GM19328 (cell line): Measurements from ENCODE around the gene TREH.
"Not testable (repeated sequence)": the region's sequence is repeated elsewhere in the genome, so short reads cannot be mapped to it uniquely, and the experiment has no call there.

Source experiments
- ATAC-seq: cut with Tn5 transposase; IDR thresholded peaks from one replicate; pipeline ENCODE4 v1.9.1; 2021; ENCODE audit warnings: mild to moderate bottlenecking, moderate library complexity; ENCODE audit not compliant: unreplicated experiment

Gene TREH

DNA sequence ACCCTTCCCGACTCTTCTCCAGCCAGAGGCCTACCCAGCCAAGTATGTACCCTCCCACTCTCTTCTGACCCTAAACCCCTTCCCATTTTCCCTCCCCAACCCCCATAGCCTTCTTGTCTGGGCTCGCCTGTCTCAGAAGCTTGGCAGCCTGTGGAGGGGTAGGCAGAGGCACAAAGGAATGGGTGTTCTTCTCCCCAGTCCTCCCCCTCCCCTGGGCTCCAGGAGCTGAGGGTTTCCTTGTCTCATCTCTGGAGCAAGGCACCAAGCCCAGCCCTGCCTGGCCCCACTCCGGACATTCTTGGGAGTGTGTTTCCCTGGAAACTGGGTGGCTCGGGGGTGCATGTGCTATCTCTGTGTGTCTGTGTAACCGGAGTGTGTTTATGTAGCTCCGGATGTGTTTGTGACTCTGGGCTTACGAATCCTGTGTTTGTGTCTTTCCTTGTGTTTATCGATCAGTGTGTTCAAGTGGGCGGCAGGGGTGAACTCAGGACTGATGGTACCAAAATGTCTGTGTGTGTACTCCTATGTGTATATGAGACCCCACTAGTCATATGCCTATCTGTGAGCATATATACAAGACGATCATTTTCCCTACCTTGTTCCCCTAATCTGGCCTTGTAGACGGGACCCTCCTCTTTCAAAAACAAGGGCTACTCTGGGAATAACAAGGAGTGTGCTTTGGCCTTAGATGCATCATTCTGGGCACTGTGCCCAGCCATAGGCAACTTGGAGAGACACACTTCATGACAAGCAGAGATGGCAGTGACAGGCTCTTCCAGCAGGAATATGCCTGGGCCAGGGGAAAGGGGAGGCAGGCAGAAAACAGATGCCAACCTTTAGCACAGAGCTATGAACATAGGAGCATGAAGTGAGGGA lies 61.1 kb downstream of the TREH start:
- no peak for ATAC-seq

DNA sequence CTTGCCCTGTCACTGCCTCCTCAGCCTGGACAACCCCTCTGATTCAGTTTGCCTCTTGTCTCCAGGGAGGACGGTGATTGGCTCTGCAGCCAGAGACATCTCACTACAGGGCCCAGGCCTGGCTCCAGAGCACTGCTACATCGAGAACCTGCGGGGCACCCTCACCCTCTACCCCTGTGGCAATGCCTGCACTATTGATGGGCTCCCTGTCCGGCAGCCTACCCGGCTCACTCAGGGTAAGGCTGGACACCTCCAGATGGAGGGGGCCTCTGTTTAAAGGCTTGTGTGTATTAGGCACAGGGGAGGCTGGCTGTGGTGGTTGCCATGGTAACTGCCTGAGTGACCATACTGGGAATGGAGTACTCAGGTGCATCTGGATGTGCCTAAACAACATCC lies 63.5 kb downstream of the TREH start:
- ATAC-seq = no peak

DNA sequence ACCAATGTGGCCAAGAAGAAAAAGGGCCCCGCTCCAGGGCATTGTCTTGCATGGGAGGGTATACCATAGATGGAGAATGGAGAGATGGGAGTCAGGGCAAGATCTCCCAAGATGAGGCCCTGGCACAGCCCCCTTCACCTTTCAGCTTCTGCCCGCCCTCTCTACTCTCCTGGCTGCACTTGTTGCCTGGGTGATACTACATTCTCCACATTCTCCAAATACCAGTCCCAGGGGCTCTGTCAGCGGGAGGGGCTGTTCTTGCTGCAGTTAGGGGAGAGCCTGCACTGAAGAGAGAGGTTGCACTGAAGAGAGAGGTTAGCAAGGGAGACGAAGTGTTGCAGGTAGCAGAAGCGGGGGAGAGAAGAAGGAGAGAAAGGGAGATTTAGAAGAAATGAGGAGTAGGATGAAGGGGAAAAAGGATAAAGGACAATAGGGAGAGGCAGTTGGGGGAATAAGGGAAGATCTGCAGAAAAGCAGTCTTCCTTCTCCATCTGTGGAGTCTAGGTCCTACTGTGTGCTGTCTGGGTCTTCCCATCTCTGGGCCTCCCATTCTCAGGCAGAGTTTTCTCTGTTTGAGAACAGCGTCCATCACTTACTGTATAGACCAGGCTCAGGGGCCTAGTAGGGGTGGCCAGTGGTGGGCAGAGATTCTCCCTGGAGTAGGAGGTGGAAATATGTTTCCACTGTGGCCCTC lies 64.0 kb downstream of the TREH start:
- no peak for ATAC-seq

DNA sequence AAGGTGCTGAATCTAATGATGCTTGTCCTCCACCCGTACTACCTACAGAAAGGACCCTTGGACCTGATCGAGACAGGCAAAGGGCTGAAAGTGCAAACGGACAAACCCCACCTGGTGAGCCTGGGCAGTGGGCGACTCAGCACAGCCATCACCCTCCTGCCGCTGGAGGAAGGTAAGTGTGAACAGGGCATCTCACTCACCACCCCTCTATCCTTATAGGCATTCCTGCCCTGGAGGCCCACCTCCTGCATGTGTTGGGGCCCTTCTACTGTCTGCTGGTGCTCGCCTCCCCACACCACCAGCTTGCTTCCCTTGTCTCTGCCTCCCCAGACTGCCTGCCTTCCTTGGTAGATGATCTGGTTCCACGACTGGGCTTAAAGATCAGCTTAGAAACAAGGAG lies 64.9 kb downstream of the TREH start:
- no peak for ATAC-seq

DNA sequence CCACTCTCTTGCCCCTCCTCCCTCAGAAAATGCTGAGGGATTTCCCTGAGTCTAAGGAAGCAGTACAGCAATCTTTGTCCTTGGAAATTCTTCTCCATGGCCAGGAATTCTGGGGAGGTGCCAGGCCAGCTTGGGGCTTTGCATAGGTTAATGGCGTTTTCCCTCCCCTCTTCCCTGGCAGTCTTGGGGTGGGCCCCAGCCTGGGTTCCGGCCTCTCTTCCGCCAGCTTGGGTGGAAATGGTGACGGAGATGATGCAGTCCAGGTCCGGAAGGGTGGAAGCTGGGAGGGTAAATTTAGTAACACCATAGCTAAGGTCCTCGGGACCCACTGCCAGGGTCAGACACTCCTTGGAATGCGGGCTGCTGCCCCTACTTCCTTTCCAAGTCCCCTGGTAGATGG lies 67.1 kb downstream of the TREH start:
- ATAC-seq = no peak

DNA sequence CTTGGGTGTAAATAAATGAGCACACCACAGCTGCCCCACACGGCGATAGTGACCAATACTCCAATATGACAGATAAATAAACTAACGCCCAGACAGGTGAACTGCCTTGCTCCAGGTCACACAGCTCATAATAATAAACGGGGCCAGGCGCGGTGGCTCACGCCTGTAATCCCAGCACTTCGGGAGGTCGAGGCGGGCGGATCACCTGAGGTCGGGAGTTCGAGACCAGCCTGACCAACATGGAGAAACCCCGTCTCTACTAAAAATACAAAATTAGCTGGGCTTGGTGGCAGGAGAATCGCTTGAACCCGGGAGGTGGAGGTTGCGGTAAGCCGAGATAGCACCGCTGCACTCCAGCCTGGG lies 68.0 kb downstream of the TREH start:
- not testable (repeated sequence) for ATAC-seq

DNA sequence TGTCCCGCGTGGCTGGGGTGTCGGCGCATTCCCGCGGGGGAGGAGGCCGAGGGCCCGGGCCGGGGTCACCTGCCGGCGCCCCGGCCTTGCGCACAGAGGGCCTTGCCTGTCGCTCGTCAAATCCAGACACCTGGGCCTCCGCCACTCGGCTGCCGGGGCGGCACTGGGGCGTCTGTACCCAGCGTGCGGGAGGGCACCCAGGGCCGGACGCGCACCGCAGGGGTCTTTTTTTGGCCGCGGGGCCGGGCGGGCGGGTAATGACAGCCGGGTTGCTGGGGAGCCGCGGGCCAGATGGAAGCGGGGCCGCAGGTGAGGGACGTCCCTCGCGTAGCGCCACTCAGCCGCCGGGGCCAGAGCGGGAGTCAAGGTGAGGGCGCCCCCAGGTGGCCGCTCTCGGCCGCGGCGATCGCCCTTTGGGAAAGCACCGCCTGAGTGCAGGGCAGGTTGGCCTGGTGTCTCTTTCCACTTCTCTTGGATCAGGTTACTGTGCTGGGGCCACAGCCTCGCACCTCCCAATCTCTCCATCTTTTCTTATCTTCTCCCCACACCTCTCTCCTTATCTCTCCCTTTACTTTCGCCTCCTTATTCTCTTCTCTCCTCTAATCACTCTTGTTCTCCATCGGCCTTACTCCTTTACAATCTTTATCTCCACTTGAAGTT lies 68.5 kb downstream of the TREH start:
- ATAC-seq = no peak

DNA sequence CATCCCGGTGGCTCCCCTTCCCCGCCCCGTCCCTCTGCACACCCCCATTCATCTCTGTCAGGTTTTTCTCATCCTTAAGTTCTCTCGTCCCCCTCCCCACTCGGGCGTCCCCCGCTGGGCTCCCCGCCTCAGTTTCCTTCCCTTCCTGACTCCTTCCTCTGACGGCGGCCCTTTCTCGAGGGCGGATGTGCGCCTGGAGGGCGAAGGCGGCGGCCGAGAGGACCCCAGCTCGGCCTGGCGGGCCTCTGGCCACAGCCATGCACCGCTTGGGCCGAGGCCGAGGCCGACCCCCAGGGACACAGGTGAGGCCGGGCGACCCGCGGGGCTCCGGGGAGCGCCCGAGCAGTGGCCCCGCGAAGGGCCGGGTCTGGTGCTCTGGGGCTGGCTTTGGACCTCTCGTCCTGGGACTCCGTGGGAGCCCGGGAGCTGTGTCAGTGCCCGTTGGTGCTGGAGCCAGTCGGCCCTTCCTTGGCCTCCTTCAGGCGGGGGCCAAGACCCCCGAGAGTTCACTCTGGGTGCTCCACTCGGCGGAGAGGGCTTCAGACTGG lies 69.2 kb downstream of the TREH start:
- no peak for ATAC-seq

DNA sequence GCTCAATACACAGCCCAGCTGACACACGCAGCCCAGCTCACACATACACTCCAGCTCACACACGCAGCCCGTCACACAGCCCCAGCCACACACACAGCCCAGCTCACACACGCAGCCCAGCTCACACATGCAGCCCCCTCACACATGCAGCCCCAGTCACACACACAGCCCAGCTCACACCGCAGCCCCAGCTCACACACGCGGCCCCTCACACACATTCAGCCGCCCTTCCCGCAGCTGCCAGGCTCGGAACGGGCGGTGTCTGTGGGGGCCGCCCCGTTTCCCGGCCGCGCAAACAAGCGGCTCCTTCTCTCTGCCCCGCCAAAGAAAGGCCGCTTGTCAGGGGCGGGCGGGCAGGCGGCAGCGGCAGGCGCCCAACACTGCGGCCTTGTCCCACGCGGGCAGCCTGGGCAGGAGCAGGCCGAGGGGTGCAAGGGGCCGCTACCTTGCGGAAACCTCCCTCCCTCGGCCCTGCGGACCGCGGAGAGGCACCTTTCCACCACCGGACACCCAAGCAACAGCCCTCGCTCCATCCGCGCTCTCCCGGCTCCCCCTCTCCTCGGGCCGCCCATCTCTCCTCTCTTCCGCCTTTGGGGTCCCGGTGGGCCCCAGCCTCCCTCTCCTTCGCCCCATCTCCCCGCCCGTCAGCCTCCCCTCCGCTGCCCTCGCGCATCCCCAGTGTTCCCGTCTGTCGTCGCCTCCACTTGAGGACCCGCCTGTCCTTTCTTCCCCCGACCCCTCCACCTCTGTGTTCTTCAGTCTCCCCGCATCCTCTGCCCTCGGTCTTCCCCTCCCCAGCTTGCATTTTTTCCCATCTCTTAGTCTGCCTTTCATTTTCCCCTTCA lies 69.8 kb downstream of the TREH start:
- no peak for ATAC-seq

DNA sequence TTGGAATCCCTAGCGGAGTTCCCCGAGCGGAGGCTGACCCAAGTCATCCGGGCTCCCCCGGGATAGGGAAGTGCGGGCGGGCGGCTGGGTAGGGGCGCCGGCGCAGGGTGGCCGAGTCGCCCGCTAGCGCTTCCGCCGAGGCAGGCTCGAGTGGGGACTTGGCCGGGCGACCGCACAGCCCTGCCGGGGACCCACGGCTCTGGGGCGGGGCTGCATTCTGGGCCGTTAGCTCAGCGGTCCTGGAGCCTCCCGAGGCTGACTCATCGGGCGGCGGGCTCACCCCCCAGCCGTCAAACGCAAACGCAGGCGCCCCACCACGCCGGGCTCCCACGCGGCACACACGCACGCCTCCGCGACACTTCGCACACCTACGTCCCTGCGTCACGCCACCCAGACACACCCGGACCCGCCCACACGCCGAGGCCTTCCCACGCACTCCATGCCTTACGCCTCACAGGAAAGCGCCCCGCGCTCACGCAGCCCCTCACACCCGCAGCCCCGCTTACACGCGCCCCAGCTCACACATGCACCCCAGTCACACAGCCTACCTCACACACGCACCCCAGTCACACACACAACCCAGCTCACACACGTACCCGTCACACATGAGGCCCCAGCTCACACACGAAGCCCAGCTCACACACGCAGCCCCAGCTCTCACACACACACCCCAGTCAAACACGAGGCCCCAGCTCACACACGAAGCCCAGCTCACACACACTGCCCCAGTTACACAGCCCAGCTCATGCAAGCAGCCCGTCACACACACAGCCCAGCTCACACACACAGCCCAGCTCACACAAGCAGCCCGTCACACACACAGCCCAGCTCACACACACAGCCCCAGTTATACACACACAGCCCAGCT lies 70.9 kb downstream of the TREH start:
- ATAC-seq = no peak

DNA sequence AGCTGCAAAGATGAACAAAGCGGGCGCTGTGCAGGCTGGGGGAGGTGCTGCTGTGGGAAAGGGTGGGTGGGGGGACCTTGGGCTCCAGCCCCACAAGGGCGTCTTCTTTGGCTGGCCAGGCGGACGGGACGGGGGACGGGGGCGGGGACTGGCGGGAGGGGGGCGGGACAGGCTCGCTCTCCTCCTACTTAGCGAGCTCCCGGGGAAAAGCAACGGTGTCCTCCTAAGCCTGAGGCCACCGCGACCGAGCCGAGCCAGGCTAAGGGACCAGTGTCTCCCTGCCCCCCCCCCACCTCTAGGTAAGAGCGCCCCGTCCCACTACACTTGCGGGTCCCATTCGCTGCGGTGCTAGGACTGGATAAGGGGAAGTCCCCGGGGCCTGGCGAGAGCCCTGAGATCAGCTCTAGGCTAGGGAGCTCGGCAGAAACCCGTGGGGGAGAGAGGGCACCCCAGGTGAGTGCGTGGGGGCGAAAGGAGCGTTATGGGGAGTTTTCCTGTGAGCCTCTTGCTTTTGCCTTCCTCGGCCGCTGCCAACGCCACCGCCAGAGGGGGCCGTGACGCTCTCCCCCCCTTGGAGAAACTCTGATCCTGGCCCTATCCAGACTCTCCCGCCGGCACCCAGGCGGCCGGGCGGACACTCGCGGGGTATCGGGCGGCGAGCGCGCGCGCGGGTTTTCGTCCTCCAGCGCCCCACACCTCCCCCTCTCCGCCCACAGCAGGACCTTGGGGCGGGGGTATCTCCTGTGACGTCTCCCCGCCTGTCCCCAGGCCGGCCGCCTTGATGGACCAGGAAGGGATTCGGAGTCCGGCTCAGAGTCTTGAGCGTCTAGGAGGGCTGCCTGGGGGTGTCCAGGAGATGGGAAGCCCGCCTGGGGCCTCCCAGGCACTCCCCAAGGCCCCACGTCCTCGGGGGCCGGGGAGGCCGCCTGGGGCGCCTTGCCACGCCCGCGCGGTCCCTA lies 71.8 kb downstream of the TREH start, which contains the start of gene PHLDB1:
Gene PHLDB1 (plus strand): TSS at position 215 of the 959 bp plus-strand sequence. CDS start 6,222 bp downstream, outside the sequence.
- no peak for ATAC-seq
